Stomach (tissue), 9 donors: ENCODE measurements around the gene PCDHGA10. TPM values are rescaled to one million over a fixed set of nuclear protein-coding genes. Genes with fewer than 3 reads are reported as not detected.
"Not testable (repeated sequence)": the region's sequence is repeated elsewhere in the genome, so short reads cannot be mapped to it uniquely, and the experiment has no call there.

Source experiments
- DNase-seq, 2 donors: peaks; one replicate each; pipeline versions ENCODE4 v3.0.0 to v3.0.0-alpha.2; 2013 to 2019
- H3K27ac ChIP-seq, 5 donors: fragments of 200-600 bp in 4 of 5; sonication (generic) in 4 of 5; one replicate each; pipeline ENCODE4 v1.5.1; 2013 to 2019; ENCODE audit warnings: mild to moderate bottlenecking in 1 of 5, moderate library complexity in 1 of 5
- H3K27me3 ChIP-seq, 3 donors: fragments of 200-600 bp; sonication (generic); one replicate each; pipeline ENCODE4 v1.5.1; 2017 to 2019; ENCODE audit warnings: mixed run types in 1 of 3
- H3K36me3 ChIP-seq, 4 donors: fragments of 200-600 bp; sonication (generic); 1 replicate in 3 of 4; 2 replicates in 1 of 4; pipeline ENCODE4 v1.5.1; 2016 to 2019
- H3K4me1 ChIP-seq, 4 donors: fragments of 200-600 bp; sonication (generic); one replicate each; pipeline ENCODE4 v1.5.1; 2016 to 2019
- H3K4me3 ChIP-seq, 4 donors: fragments of 200-600 bp; sonication (generic) in 3 of 4; one replicate each; pipeline ENCODE4 v1.5.1; 2016 to 2019; ENCODE audit warnings: mild to moderate bottlenecking in 1 of 4
- H3K9me3 ChIP-seq, 4 donors: fragments of 200-600 bp; sonication (generic); one replicate each; pipeline ENCODE4 v1.5.1; 2016 to 2019
- EP300 ChIP-seq: sonication (generic); formaldehyde crosslinking; IDR thresholded peaks from one replicate; pipeline ENCODE4 v1.6.1; 2017; ENCODE audit warnings: antibody characterized with exemption
- POLR2A ChIP-seq, 4 donors: fragments of 450-650 bp; IDR thresholded peaks; one replicate each; pipeline ENCODE4 v1.6.1; 2016; ENCODE audit warnings: antibody characterized with exemption in 4 of 4, control low read depth in 2 of 4, mild to moderate bottlenecking in 1 of 4, moderate library complexity in 1 of 4
- POLR2AphosphoS5 ChIP-seq, 3 donors: sonication (generic); formaldehyde crosslinking; IDR thresholded peaks; one replicate each; pipeline ENCODE4 v1.6.1; 2016; ENCODE audit warnings: antibody characterized with exemption in 3 of 3
- WGBS, 5 donors: extraction: QIAGEN DNeasy Blood & Tissue Kit in 3 of 5; methylation state at CpG; one replicate each; pipeline versions ENCODE4 v1.1.5 to v1.1.7; 2013 to 2018; 5-methylcytosine and 5-hydroxymethylcytosine counted together
- intact Hi-C: fragments of 100-400 bp; cut with DNase I; formaldehyde crosslinking; loops from one replicate; pipeline ENCODE4 v1.15.1; 2023; ENCODE audit warnings: low total_unique reads
- polyA plus RNA-seq, 3 donors: library from polyadenylated mRNA; stranded (reverse); fragments of 200-250 nt; gene quantifications; one replicate each; pipeline ENCODE4 v1.2.3, GENCODE V29; 2013
- total RNA-seq, 5 donors: library from RNA; depleted of rRNA; stranded (reverse); fragments of >200 nt; gene quantifications; one replicate each; pipeline versions ENCODE4 v1.1.0 to v1.2.3, GENCODE V29; 2014 to 2016
- TF ChIP-seq, protein P1 (sequence below), 7 experiments: fragments of 450-650 bp in 4 of 7; fragments of 200-600 bp in 3 of 7; sonication (generic) in 3 of 7; IDR thresholded peaks; one replicate each; pipeline ENCODE4 v1.5.1; 2016 to 2019; ENCODE audit warnings: antibody characterized with exemption in 7 of 7, control low read depth in 2 of 7, mild to moderate bottlenecking in 1 of 7
- donor health status: healthy with polysubstance abuse.
- donor health status: Bipolar disorder and iron deficiency.
- donor health status: healthy.

The PCDHGA10 gene
- total and polyA plus RNA-seq, 8 donors, result 0.15 to 7.0 (median 0.89) TPM; not detected in 1

DNA sequence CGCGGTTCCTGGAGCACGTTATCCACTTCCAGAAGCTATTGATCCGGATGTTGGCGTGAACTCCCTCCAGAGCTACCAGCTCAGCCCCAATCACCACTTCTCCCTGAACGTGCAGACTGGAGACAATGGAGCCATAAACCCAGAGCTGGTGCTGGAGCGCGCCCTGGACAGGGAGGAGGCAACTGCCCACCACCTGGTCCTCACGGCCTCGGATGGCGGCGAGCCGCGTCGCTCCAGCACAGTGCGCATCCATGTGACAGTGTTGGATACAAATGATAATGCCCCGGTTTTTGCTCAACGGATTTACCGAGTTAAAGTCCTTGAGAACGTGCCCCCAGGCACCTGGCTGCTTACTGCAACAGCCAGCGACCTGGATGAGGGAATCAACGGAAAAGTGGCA, 9.4 kb upstream of the PCDHGA10 start:
- TF ChIP-seq EP300 (no peak), POLR2AphosphoS5 (IDR thresholded peaks at IDR 0.05) (no peak), POLR2A (IDR thresholded peaks at IDR 0.05) (no peak)
- TF ChIP-seq, protein P1, sequence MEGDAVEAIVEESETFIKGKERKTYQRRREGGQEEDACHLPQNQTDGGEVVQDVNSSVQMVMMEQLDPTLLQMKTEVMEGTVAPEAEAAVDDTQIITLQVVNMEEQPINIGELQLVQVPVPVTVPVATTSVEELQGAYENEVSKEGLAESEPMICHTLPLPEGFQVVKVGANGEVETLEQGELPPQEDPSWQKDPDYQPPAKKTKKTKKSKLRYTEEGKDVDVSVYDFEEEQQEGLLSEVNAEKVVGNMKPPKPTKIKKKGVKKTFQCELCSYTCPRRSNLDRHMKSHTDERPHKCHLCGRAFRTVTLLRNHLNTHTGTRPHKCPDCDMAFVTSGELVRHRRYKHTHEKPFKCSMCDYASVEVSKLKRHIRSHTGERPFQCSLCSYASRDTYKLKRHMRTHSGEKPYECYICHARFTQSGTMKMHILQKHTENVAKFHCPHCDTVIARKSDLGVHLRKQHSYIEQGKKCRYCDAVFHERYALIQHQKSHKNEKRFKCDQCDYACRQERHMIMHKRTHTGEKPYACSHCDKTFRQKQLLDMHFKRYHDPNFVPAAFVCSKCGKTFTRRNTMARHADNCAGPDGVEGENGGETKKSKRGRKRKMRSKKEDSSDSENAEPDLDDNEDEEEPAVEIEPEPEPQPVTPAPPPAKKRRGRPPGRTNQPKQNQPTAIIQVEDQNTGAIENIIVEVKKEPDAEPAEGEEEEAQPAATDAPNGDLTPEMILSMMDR (IDR thresholded peaks at IDR 0.05), result no peak
- Histone ChIP-seq H3K27me3 (peaks cover 0 to 80% (median 37%) of the 10 kb centered on the region in 3 donors), H3K36me3 (peaks cover 0 to 18% (median 0%) of the 10 kb centered on the region in 4 donors), H3K4me3 (peak overlapping the region in 2 of 4 donors; percentile 8 to 37), H3K27ac (no peak overlapping the region), H3K4me1 (peaks cover 0 to 6% (median 0%) of the 10 kb centered on the region in 4 donors), H3K9me3 (peaks cover 54 to 99% (median 94%) of the 10 kb centered on the region in 4 donors)
- intact Hi-C loops, result no loop called here
- 25 to 39% (median 31%) methylated on average over 21 to 22 of the region's 22 CpGs for WGBS, 5 donors
- no peak for DNase-seq

DNA sequence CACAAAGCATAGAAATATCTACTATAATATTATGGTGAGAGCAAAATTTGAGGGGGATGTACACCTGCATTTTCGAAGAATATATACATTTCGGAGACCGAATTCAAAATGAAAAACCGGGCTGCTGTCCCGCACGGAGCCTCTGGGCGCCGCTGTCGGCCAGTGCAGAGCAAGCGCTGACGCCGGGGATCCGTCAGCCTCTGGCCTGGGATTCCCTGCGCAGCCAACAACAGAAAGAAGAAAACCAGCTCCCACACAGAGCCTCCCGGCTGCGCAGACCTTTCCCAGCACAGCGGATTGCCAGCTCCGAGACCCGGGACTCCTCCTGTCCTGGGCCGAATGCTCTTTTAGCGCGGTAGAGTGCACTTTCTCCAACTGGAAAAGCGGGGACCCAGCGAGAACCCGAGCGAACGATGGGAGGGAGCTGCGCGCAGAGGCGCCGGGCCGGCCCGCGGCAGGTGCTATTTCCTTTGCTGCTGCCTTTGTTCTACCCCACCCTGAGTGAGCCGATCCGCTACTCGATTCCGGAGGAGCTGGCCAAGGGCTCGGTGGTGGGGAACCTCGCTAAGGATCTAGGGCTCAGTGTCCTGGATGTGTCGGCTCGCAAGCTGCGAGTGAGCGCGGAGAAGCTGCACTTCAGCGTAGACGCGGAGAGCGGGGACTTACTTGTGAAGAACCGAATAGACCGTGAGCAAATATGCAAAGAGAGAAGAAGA, 4.8 kb upstream of the PCDHGA10 start, which contains the start of gene PCDHGB6:
Gene PCDHGB6 (plus strand): TSS at position 232 of the 716 bp plus-strand sequence. CDS start 182 bp downstream, at position 414.
- intact Hi-C loops, H3K27ac ChIP-seq, H3K4me1 ChIP-seq: not testable (repeated sequence)
- peaks cover 0 to 82% (median 44%) of the 10 kb centered on the region in 3 donors for H3K27me3 ChIP-seq
- TF ChIP-seq, protein P1 (IDR thresholded peaks at IDR 0.05), result peak in 3 of 7 experiments; percentile 23 to 30 (median 29)
- WGBS, 5 donors, result 9 to 14% (median 12%) methylated on average over 38 to 50 of the region's 51 CpGs
- peak within 1 kb of the TSS; percentile 11 to 35 (median 20) for H3K4me3 ChIP-seq
- peaks cover 0 to 13% (median 6%) of the 10 kb centered on the region in 4 donors for H3K36me3 ChIP-seq
- peak in 1 of 2 donors; percentile 71 for DNase-seq
- H3K9me3 ChIP-seq, result peaks cover 49 to 100% (median 95%) of the 10 kb centered on the region in 4 donors

DNA sequence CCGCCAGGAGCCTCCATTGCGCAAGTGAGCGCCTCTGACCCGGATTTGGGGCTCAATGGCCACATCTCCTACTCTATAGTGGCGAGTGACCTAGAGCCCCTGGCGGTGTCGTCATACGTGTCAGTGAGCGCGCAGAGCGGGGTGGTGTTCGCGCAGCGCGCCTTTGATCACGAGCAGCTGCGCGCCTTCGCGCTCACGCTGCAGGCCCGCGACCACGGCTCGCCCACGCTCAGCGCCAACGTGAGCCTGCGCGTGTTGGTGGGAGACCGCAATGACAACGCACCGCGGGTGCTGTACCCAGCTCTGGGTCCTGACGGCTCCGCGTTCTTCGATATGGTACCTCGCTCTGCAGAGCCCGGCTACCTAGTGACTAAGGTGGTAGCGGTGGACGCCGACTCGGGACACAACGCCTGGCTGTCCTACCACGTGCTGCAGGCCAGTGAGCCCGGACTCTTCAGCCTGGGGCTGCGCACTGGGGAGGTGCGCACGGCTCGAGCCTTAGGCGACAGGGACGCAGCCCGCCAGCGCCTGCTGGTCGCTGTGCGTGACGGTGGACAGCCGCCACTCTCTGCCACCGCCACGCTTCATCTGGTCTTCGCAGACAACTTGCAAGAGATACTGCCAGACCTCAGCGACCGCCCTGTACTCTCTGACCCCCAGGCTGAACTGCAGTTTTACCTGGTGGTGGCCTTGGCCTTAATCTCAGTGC, 3.0 kb upstream of the PCDHGA10 start:
- peaks cover 52 to 100% (median 95%) of the 10 kb centered on the region in 4 donors for H3K9me3 ChIP-seq
- no peak for DNase-seq
- peaks cover 0 to 18% (median 8%) of the 10 kb centered on the region in 4 donors for H3K36me3 ChIP-seq
- 22 to 36% (median 24%) methylated on average over 13 to 64 of the region's 64 CpGs for WGBS, 5 donors
- no peak for TF ChIP-seq POLR2AphosphoS5 (IDR thresholded peaks at IDR 0.05)
- TF ChIP-seq, protein P1 (IDR thresholded peaks at IDR 0.05), result no peak
- TF ChIP-seq EP300, result no peak
- no peak for TF ChIP-seq POLR2A (IDR thresholded peaks at IDR 0.05)
- H3K27me3 ChIP-seq, result peaks cover 0 to 84% (median 37%) of the 10 kb centered on the region in 3 donors
- no peak overlapping the region for H3K27ac ChIP-seq
- H3K4me3 ChIP-seq, result no peak overlapping the region
- H3K4me1 ChIP-seq, result peaks cover 0 to 10% (median 2%) of the 10 kb centered on the region in 4 donors
- intact Hi-C loops, result loop anchor here (10.0 kb wide), 1 partner anchor 115 kb away; no protein-coding TSS in a partner anchor

DNA sequence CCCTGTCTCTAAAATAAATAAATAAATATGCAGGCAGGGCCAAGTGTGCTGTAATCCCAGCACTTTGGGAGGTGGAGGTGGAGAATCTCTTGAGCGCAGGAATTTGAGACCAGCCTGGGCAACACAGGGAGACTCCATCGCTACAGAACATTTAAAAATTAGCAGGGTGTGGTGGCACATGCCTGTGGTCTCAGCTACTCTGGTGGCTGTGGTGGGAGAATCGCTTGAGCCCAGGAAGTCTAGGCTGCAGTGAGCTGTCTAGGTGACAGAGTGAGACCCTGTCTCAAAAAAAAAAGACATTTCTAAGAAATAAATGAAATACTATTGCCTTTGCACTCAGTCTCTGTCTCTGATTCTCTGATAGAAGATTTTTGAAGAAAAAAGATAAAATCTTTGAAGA, 1.2 kb upstream of the PCDHGA10 start:
- no peak overlapping the region for H3K27ac ChIP-seq
- H3K27me3 ChIP-seq, result peaks cover 0 to 79% (median 34%) of the 10 kb centered on the region in 3 donors
- intact Hi-C loops, result loop anchor here (10.0 kb wide), 1 partner anchor 113 kb away; no protein-coding TSS in a partner anchor
- peaks cover 0 to 14% (median 8%) of the 10 kb centered on the region in 4 donors for H3K36me3 ChIP-seq
- 47 to 64% (median 53%) methylated on average over 3 of the region's 3 CpGs for WGBS, 5 donors
- H3K9me3 ChIP-seq, result peaks cover 50 to 99% (median 91%) of the 10 kb centered on the region in 4 donors
- H3K4me1 ChIP-seq, result peaks cover 0 to 15% (median 2%) of the 10 kb centered on the region in 4 donors
- TF ChIP-seq, protein P1 (IDR thresholded peaks at IDR 0.05), result no peak
- no peak for TF ChIP-seq POLR2A (IDR thresholded peaks at IDR 0.05)
- no peak for TF ChIP-seq POLR2AphosphoS5 (IDR thresholded peaks at IDR 0.05)
- TF ChIP-seq EP300, result no peak
- DNase-seq, result no peak
- H3K4me3 ChIP-seq, result no peak overlapping the region
